Measurements from ENCODE around the gene GRM8.

The GRM8 gene

GRCh38 chr7:127091620-127092019, 161.1 kb downstream of the GRM8 start:
- ATAC-seq, result no peak
- TF ChIP-seq, protein P1, sequence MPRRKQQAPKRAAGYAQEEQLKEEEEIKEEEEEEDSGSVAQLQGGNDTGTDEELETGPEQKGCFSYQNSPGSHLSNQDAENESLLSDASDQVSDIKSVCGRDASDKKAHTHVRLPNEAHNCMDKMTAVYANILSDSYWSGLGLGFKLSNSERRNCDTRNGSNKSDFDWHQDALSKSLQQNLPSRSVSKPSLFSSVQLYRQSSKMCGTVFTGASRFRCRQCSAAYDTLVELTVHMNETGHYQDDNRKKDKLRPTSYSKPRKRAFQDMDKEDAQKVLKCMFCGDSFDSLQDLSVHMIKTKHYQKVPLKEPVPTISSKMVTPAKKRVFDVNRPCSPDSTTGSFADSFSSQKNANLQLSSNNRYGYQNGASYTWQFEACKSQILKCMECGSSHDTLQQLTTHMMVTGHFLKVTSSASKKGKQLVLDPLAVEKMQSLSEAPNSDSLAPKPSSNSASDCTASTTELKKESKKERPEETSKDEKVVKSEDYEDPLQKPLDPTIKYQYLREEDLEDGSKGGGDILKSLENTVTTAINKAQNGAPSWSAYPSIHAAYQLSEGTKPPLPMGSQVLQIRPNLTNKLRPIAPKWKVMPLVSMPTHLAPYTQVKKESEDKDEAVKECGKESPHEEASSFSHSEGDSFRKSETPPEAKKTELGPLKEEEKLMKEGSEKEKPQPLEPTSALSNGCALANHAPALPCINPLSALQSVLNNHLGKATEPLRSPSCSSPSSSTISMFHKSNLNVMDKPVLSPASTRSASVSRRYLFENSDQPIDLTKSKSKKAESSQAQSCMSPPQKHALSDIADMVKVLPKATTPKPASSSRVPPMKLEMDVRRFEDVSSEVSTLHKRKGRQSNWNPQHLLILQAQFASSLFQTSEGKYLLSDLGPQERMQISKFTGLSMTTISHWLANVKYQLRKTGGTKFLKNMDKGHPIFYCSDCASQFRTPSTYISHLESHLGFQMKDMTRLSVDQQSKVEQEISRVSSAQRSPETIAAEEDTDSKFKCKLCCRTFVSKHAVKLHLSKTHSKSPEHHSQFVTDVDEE (CRISPR knock-in tag; IDR thresholded peaks at IDR 0.05), result no peak
- no peak for TF ChIP-seq ISL1 (CRISPR knock-in tag; IDR thresholded peaks at IDR 0.05)
- no peak for TF ChIP-seq POU6F1 (CRISPR knock-in tag; IDR thresholded peaks at IDR 0.05; ENCODE audit: borderline replicate concordance, low read depth)
- TF ChIP-seq TCF4 (CRISPR knock-in tag; IDR thresholded peaks at IDR 0.05; ENCODE audit: borderline replicate concordance), result no peak

- no peak for TF ChIP-seq RARB (CRISPR knock-in tag; IDR thresholded peaks at IDR 0.05)
- TF ChIP-seq, protein P2, sequence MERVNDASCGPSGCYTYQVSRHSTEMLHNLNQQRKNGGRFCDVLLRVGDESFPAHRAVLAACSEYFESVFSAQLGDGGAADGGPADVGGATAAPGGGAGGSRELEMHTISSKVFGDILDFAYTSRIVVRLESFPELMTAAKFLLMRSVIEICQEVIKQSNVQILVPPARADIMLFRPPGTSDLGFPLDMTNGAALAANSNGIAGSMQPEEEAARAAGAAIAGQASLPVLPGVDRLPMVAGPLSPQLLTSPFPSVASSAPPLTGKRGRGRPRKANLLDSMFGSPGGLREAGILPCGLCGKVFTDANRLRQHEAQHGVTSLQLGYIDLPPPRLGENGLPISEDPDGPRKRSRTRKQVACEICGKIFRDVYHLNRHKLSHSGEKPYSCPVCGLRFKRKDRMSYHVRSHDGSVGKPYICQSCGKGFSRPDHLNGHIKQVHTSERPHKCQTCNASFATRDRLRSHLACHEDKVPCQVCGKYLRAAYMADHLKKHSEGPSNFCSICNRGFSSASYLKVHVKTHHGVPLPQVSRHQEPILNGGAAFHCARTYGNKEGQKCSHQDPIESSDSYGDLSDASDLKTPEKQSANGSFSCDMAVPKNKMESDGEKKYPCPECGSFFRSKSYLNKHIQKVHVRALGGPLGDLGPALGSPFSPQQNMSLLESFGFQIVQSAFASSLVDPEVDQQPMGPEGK (CRISPR knock-in tag; IDR thresholded peaks at IDR 0.05; ENCODE audit: borderline replicate concordance), result no peak
- TF ChIP-seq PPARA (CRISPR knock-in tag; IDR thresholded peaks at IDR 0.05; ENCODE audit: borderline replicate concordance), result no peak
- TF ChIP-seq ZFP30 (CRISPR knock-in tag; IDR thresholded peaks at IDR 0.05), result no peak
- no peak for ATAC-seq
Measured at GRCh38 chr7:127089146-127089545, 163.6 kb downstream of the GRM8 start.

GRCh38 chr7:127081539-127081938, 171.2 kb downstream of the GRM8 start:
- ATAC-seq, result no peak
- TF ChIP-seq ZNF70 (CRISPR knock-in tag; IDR thresholded peaks at IDR 0.05) (no peak), OSR1 (CRISPR knock-in tag; IDR thresholded peaks at IDR 0.05) (no peak), PPARA (CRISPR knock-in tag; IDR thresholded peaks at IDR 0.05; ENCODE audit: borderline replicate concordance) (no peak), TCF4 (CRISPR knock-in tag; IDR thresholded peaks at IDR 0.05; ENCODE audit: borderline replicate concordance) (no peak), TOX (CRISPR knock-in tag; IDR thresholded peaks at IDR 0.05; ENCODE audit: borderline replicate concordance) (no peak), ESRRG (CRISPR knock-in tag; IDR thresholded peaks at IDR 0.05) (no peak), ISL1 (CRISPR knock-in tag; IDR thresholded peaks at IDR 0.05) (no peak), ZFP3 (CRISPR knock-in tag; IDR thresholded peaks at IDR 0.05) (no peak), CSRNP3 (CRISPR knock-in tag; IDR thresholded peaks at IDR 0.05) (no peak), ZNF8 (CRISPR knock-in tag; IDR thresholded peaks at IDR 0.05) (no peak), GLIS3 (CRISPR knock-in tag; IDR thresholded peaks at IDR 0.05) (no peak), CREB5 (CRISPR knock-in tag; IDR thresholded peaks at IDR 0.05; ENCODE audit: low read depth) (no peak), SNAI2 (CRISPR knock-in tag; IDR thresholded peaks at IDR 0.05) (no peak), ARNTL (CRISPR knock-in tag; IDR thresholded peaks at IDR 0.05; ENCODE audit: borderline replicate concordance, low read depth) (no peak), ZC3H10 (CRISPR knock-in tag; IDR thresholded peaks at IDR 0.05) (no peak)
- TF ChIP-seq, protein P2 (CRISPR knock-in tag; IDR thresholded peaks at IDR 0.05; ENCODE audit: borderline replicate concordance), result no peak
- TF ChIP-seq, protein P1 (CRISPR knock-in tag; IDR thresholded peaks at IDR 0.05), result no peak
